NOMO-1 (cell line): Measurements from ENCODE around the gene SCIN.
"Not testable (repeated sequence)": the region's sequence is repeated elsewhere in the genome, so short reads cannot be mapped to it uniquely, and the experiment has no call there.

ENCODE experiments used
- DNase-seq, 2 experiments: peaks; one replicate each; lab custom pipeline; 2025; ENCODE audit not compliant: unreplicated experiment in 2 of 2; lab: John Stamatoyannopoulos, UW

Gene SCIN

DNA sequence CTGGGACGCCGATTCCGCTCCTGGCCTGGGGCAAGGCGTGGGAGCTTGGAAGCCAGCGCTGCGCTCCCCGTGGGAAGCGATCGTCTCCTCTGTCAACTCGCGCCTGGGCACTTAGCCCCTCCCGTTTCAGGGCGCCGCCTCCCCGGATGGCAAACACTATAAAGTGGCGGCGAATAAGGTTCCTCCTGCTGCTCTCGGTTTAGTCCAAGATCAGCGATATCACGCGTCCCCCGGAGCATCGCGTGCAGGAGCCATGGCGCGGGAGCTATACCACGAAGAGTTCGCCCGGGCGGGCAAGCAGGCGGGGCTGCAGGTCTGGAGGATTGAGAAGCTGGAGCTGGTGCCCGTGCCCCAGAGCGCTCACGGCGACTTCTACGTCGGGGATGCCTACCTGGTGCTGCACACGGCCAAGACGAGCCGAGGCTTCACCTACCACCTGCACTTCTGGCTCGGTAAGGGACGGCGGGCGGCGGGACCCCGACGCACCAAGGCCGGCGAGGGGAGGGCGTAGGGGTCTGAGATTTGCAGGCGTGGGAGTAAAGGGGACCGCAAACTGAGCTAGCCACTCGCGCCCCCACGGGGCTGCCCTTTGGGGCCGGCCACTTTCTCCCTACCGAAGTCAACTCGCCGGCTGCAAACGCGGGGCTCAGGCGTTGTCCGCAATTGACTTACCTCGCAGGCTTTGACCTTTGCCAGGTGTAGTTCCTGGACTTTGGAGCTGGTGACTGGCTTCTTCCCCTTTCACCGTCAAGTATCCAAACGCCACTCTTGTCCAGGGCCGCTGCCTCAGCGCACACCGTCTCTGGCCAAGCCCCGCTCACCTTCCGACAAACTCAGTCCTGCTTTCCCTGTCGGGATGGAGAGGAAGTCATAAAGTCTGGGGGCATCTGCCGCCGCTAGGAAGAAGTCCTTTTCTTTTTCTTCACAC is at the start of gene SCIN:
SCIN (plus strand) TSS at position 187 of the 928 bp plus-strand sequence; CDS start at position 254, 67 bp downstream.
- peak in 1 of 2 experiments; percentile 19 for DNase-seq

DNA sequence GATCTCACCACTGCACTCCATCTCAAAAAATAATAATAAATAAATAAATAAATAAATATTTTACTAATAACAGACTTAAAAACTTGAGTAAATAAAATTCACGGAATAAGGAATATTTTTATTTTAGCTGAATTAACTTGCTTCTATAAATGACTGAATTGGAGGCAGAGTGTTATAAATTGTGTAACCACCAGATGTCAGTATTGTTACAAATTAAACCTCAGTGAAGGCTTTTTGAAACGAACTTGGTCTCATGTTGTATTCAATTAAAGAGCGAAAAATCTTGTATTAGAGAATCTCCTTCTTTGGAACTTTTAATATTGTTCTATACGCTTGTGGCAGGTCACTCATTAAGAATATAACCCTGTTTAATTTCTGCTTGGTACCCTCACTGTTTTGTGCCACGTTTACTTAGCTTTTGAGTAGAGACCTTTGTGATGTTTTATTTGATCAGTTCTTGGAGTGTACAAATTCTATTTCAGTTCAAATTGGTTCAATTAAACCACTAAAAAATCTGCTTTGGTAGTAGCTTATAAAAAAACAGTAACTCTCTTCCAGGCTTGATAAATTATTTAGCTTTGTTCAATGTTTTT is 45.6 kb upstream of the SCIN start:
- peak in 1 of 2 experiments; percentile 45 for DNase-seq

- not testable (repeated sequence) for DNase-seq
Measured at GRCh38 chr7:12526693-12527092, 43.8 kb upstream of the SCIN start.

GRCh38 chr7:12527670-12528069 is 42.9 kb upstream of the SCIN start:
- DNase-seq, result not testable (repeated sequence)

- DNase-seq, result no peak
Measured at GRCh38 chr7:12529971-12530710, 40.4 kb upstream of the SCIN start.

- no peak for DNase-seq
Measured at GRCh38 chr7:12531784-12532183, 38.7 kb upstream of the SCIN start.

DNA sequence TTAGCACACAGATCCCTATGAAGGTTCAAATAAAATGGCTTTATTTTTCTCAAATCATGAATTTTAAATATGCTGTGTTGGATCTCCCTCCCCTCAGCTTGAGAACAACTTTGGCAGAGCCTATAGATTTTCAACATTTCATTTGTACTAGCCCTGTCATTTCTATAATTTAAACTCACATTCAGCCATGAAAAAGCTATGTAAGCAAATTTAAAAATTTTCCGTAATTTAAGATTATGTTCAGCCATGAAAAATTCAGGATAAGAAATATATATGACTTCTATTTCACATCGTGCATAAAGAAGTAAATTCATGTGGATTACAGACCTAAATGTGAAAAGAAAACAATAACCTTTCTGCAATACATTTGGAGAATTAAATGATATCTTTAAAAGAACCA is 36.5 kb upstream of the SCIN start:
- DNase-seq, result no peak

- peak; percentile 6 to 58 for DNase-seq
Measured at GRCh38 chr7:12539681-12540080, 30.8 kb upstream of the SCIN start.

DNA sequence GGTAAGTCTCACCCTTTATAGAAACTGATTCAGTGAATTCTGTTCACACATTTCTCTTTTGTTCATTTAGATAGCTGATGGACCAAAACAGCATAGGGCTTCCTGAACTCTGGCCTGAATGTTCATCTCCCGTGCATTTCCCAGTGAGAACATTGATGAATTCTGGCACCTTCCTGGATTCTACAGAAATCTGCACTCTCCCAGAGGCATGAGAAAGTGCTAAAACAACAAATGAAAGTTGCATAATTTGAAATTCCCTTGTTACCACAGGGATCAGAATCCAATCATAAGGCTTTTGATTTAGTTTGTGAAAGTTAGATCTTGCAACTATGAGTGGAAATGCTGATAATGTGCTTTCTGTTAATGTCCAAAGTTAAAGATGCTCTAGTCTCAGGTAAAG is 29.7 kb upstream of the SCIN start:
- no peak for DNase-seq

DNA sequence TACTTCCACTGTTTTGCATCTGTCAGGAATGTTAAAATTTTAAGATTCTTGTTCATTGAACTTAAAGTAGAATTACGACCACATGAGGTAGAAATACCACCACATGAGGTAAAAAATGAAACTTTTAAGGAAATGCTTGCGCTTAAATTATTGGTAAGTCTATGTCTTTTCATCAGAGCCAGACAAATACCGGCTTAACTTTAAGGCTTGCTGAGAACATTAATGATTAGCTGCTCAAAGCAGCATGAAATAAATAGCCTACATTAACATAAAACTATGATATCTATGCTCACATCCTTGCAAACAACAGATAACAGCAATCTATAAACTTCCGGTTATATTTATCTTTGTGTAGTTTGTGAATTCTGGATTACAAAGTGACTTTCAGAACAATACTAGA is 26.9 kb upstream of the SCIN start:
- DNase-seq, result no peak

DNA sequence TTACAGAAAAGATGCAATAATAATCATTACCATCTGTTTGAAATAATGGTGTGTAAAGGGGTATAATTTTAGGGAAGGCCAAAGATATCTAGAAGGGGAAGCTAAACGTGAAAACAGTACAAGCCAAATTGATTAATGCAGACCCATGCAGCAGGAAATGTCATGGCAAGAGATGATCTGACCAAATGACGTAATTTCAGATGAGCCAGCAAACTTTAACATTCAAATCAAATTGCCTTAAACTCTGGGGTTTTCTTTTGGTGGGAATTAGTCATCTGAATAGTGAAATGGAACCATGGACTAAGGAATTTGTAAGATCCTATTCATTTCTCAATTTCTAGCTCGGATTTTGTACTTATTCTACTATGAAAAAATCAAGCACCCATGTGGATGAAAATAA is 21.4 kb upstream of the SCIN start:
- DNase-seq, result peak in 1 of 2 experiments; percentile 32

DNA sequence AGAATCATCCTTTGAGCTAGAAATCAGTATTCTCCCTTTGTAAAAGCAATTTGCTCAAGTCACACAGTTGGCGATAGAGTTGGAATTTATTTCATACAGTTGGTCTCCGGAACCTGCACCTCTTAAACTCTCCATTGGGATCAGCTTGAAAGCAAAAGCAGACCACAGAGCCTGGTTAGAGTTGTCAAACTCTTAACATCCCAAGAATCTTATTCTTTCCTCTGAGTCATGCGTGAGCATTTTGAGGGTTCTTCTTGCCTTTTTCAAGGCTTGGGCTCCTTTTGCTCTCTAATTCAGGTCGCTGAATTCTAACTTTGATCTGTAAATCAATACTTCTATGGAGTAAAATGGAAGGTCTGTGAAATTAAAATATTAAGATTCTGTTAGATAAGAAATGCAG is 19.6 kb upstream of the SCIN start:
- DNase-seq, result no peak

DNA sequence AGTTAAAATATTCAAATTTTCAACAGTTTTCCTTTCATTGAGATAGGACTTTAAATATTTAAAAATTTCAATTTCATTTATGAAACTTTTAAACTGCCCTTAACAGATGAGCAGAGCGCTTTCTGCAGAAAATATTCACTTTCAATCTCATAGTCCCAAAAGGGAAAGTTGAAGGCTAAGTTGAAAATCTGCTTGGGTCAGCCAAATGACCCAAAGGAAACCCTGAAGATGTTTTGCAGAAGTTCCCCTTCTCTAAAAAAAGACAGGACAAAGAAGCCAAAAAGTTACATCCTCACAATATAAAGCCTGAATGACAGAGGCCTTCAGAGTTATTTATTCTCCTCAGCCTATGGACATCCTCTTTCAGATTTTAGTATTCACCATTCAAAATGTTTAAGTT is 17.6 kb upstream of the SCIN start:
- DNase-seq, result peak; percentile 6 to 13

DNA sequence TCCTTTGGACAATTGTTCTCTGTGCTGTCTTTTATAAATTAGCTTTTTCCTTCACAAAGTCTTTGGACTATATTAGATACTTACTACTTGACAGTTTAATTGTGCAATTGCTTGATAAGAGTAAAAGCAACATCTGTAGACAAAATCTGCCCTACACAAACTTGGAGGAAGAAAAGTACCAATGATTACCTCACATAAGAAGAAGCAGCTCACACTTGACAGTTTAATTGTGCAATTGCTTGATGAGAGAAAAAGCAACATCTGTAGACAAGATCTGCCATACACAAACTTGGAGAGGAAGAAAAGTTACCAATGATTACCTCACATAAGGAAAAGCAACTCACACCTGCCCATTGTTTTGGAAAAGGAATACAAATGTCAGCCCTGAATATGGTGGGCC is 17.1 kb upstream of the SCIN start:
- DNase-seq, result peak in 1 of 2 experiments; percentile 62

GRCh38 chr7:12554351-12554750 is 16.2 kb upstream of the SCIN start:
- DNase-seq, result no peak

- no peak for DNase-seq
Measured at GRCh38 chr7:12554872-12555271, 15.6 kb upstream of the SCIN start.

DNA sequence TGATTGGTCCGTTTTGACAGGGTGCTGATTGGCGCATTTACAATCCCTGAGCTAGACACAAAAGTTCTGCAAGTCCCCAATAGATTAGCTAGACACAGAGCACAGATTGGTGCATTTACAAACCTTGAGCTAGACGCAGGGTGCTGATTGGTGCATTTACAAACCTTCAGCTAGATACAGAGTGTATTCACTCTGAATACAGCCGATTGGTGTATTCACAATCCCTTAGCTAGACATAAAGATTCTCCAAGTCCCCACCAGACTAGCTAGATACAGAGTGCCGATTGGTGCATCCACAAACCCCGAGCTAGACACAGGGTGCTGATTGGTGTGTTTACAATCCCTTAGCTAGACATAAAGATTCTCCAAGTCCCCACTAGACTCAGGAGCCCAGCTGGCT is 14.8 kb upstream of the SCIN start:
- not testable (repeated sequence) for DNase-seq

DNA sequence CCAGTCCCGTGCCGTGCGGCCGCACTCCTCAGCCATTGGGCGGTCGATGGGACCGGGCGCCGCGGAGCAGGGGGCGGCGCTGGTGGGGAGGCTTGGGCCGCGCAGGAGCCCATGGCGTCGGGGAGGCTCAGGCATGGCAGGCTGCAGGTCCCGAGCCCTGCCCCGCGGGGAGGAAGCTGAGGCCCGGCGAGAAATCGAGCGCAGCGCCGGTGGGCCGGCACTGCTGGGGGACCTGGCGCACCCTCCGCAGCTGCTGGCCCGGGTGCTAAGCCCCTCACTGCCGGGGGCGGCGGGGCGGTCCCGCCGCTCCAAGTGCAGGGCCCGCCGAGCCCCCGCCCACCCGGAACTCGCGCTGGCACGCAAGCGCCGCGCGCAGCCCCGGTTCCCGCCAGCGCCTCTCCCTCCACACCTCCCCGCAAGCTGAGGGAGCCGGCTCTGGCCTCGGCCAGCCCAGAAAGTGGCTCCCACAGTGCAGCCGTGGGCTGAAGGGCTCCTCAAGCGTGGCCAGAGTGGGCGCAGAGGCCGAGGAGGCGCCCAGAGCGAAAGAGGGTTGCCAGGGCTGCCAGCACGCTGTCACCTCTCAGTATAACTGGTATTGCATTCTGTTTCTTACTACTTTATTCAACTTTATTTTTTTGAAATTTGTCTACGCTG is 14.3 kb upstream of the SCIN start:
- DNase-seq, result not testable (repeated sequence)

DNA sequence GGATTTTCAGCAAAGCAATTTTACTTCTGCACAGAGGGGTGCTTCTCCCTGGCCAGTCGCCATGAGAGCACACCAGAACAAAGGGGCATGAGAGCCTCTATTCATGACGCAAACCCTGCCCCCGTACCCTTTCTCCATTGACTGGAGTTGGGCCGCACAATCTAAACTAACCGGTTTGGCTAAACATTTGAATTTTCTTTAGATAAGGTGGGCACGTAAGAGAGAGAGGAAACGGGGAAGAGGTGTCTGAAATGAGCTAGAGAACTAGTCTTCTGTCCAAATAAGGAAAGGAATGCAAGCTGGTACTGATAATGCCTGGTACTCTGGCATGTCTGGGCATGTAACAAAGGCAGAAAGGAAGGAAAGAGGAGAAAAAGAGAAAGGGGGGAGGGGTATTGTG is 13.2 kb upstream of the SCIN start:
- no peak for DNase-seq

DNA sequence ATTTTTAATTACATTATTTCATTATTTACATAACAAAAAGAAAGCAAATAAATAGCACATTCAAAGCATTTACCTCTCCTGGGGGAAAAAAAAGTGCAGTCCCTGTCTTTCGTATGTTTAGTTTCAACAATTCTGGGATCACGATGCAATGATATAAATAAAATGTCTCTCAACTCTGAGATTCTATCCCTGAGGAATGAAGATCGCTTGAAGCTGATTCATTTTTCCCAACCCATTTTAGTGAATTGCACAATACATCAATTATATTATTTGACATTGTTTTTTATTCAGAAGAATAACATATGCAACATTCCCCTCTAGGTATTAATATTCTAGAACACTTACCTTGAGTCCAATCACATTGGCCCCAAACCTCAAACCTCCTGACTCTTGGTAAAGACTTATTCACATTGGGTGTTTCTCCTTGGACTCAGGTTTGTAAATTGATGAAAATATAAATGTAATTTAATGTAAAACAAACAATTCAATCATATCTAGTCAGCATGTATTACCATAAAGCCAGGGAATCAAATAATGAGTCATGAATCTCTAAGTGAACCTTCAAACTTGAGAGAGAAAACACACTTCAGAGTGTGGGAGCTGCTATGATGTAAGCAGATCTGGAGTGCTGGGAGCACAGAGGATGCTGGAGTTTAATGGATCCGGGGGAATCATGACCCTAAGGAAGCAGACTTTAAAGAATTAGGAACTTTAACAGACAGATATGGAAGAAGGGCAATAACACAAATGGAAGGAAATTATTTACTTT is 5.3 kb upstream of the SCIN start:
- DNase-seq, result no peak
